ENCODE results near the gene SMARCE1.

SMARCE1 gene

DNA sequence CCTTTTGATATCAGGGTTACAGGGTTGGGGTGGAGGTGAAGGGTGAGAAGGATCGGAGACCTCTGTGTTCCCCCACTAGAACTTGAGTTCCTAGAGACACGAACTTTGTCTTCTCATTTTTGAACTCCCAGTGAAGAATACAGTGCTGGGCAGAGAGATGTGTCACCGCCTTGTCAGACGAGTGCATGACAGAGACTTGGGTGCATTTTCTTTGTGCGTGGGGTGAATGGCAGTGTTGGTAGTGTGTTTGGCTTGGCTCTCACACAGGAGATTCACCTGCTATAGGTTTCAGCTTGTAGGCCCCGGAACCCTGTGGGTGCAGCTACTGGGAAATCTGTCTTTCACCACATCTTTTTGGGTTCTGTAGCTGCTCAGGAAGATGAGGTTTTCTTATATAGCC lies 42.3 kb downstream of the SMARCE1 start:
- Histone ChIP-seq H3K9ac (ENCODE audit: low read length) (no peak overlapping the region), H3K9me3 (ENCODE audit: insufficient read depth, low read length) (no peaks in the 10 kb centered on the region), H3K4me3 (ENCODE audit: insufficient read depth, low read length, poor library complexity, severe bottlenecking) (no peak overlapping the region), H3K9me2 (replicated peaks; ENCODE audit: insufficient read depth, low read length) (no peaks in the 10 kb centered on the region), H2AFZ (ENCODE audit: low read depth, low read length, severe bottlenecking) (no peak overlapping the region), H3K27ac (ENCODE audit: low read depth, low read length) (no peak overlapping the region), H3K36me3 (ENCODE audit: low read length) (no peaks in the 10 kb centered on the region), H3K27me3 (ENCODE audit: low read length) (no peaks in the 10 kb centered on the region), H3K79me2 (ENCODE audit: insufficient read depth, low read length) (no peaks in the 10 kb centered on the region), H4K20me1 (ENCODE audit: low read depth, low read length) (no peaks in the 10 kb centered on the region), H3F3A (ENCODE audit: insufficient read depth) (no peaks in the 10 kb centered on the region), H3K4me2 (ENCODE audit: low read depth, low read length, poor library complexity, severe bottlenecking) (no peak overlapping the region)
- no peak for TF ChIP-seq EZH2phosphoT487 (conservative IDR thresholded peaks at IDR 0.05; ENCODE audit: low read length)
- TF ChIP-seq, protein P1, sequence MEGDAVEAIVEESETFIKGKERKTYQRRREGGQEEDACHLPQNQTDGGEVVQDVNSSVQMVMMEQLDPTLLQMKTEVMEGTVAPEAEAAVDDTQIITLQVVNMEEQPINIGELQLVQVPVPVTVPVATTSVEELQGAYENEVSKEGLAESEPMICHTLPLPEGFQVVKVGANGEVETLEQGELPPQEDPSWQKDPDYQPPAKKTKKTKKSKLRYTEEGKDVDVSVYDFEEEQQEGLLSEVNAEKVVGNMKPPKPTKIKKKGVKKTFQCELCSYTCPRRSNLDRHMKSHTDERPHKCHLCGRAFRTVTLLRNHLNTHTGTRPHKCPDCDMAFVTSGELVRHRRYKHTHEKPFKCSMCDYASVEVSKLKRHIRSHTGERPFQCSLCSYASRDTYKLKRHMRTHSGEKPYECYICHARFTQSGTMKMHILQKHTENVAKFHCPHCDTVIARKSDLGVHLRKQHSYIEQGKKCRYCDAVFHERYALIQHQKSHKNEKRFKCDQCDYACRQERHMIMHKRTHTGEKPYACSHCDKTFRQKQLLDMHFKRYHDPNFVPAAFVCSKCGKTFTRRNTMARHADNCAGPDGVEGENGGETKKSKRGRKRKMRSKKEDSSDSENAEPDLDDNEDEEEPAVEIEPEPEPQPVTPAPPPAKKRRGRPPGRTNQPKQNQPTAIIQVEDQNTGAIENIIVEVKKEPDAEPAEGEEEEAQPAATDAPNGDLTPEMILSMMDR (IDR thresholded peaks at IDR 0.05; ENCODE audit: insufficient read depth, low read length, poor library complexity, severe bottlenecking), result no peak

DNA sequence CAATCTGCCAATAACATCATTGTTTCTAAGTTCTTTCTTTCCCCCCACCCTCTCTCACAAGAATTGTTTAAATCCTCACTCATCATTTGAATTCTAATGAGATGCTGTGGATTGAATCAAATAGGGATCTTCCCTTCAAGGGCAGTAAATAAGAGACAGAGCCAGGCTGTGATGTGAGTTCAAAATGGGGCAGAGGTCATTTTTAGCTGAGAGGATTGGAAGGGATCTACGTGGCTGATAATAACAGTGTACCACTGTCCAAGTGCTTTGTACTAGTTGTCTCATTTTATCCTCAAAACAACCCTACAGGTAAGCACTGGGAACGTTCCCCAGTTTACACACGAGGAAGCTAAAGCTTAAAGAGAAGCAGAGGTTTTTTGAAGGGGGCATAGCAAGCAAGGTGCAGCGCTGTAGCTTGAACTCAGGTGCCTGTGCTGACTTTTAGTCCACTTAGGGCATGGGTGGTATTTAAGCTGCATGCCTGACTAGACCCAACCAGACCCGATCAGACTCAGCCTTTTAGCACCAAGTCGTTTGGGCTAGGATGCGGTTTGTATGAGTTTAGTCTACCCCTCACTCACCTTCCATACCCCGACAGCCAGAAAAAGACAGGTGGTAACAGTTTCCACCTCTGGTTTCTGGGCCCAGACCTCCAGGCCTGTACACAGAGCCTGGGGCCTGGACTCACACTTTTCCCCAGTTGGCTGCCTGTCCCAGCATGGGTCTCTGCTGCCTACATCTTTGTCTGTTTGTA lies 43.1 kb downstream of the SMARCE1 start:
- Histone ChIP-seq H3K4me2 (ENCODE audit: low read depth, low read length, poor library complexity, severe bottlenecking) (no peak overlapping the region), H3K79me2 (ENCODE audit: insufficient read depth, low read length) (no peaks in the 10 kb centered on the region), H3K9me2 (replicated peaks; ENCODE audit: insufficient read depth, low read length) (no peaks in the 10 kb centered on the region), H3F3A (ENCODE audit: insufficient read depth) (no peaks in the 10 kb centered on the region), H4K20me1 (ENCODE audit: low read depth, low read length) (no peaks in the 10 kb centered on the region), H3K27ac (ENCODE audit: low read depth, low read length) (no peak overlapping the region), H2AFZ (ENCODE audit: low read depth, low read length, severe bottlenecking) (no peak overlapping the region), H3K36me3 (ENCODE audit: low read length) (no peaks in the 10 kb centered on the region), H3K27me3 (ENCODE audit: low read length) (no peaks in the 10 kb centered on the region), H3K9ac (ENCODE audit: low read length) (no peak overlapping the region), H3K9me3 (ENCODE audit: insufficient read depth, low read length) (no peaks in the 10 kb centered on the region), H3K4me3 (ENCODE audit: insufficient read depth, low read length, poor library complexity, severe bottlenecking) (no peak overlapping the region)
- TF ChIP-seq EZH2phosphoT487 (conservative IDR thresholded peaks at IDR 0.05; ENCODE audit: low read length), result no peak
- TF ChIP-seq, protein P1 (IDR thresholded peaks at IDR 0.05; ENCODE audit: insufficient read depth, low read length, poor library complexity, severe bottlenecking), result no peak

DNA sequence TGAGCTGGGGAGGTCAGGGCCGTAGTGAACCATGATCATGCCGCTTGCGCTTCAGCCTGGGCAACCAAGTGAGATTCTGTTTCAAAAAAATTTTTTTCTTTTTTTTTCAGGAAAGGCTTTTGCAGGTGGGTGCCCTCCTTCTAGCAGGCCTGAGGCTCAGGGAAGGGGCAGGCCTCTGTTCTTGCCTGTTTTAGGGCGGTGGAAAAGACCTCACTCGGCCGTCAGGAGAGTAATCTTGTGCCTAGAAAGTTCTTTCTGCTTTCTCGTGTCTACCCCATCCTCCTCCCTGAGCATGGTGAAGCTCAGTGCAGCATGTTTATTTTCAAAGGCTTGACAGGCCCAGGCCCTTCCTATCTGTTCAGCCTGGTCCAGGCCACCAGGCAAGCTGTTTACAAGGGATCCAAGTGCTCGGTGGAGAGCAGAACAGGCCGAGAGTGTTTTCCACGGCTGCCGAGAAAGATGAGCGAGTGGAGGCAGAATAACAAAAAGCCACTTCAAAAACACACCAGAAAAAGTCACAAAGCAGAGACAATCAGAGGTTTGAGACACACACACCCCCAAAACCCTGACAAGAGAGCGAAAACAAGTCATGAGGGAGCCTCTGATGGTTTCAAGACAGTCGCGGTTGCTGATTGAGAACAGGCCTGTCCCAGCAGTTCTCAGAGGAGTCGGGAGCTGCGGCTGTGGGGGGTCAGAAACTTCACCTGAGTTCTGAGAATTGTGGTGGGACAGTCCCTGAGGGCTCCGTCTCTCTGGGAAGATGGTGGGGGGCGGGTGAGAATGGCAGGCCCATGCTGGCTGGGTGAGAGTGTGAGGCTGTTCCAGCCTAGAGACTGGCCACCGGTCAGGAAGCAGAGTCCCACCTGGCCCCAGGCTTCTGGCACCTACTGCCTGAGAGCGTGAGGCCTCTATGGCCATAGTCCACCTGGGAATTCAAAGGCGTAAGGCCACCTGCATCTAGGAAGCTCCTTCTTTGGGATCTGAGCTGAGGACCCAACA lies 44.9 kb downstream of the SMARCE1 start:
- Histone ChIP-seq H3K4me2 (ENCODE audit: low read depth, low read length, poor library complexity, severe bottlenecking) (no peak overlapping the region), H3K9me3 (ENCODE audit: insufficient read depth, low read length) (no peaks in the 10 kb centered on the region), H2AFZ (ENCODE audit: low read depth, low read length, severe bottlenecking) (no peak overlapping the region), H3K4me3 (ENCODE audit: insufficient read depth, low read length, poor library complexity, severe bottlenecking) (no peak overlapping the region), H3K27me3 (ENCODE audit: low read length) (no peaks in the 10 kb centered on the region), H3K36me3 (ENCODE audit: low read length) (no peaks in the 10 kb centered on the region), H3K27ac (ENCODE audit: low read depth, low read length) (no peak overlapping the region), H4K20me1 (ENCODE audit: low read depth, low read length) (no peaks in the 10 kb centered on the region), H3K9ac (ENCODE audit: low read length) (no peak overlapping the region), H3K79me2 (ENCODE audit: insufficient read depth, low read length) (no peaks in the 10 kb centered on the region), H3K9me2 (replicated peaks; ENCODE audit: insufficient read depth, low read length) (no peaks in the 10 kb centered on the region), H3F3A (ENCODE audit: insufficient read depth) (no peaks in the 10 kb centered on the region)
- TF ChIP-seq, protein P1 (IDR thresholded peaks at IDR 0.05; ENCODE audit: insufficient read depth, low read length, poor library complexity, severe bottlenecking), result no peak
- no peak for TF ChIP-seq EZH2phosphoT487 (conservative IDR thresholded peaks at IDR 0.05; ENCODE audit: low read length)
